GM06990 (cell line): ENCODE results near the gene NADK2.

Experiments used
- DNase-seq: peaks from one replicate; pipeline ENCODE4 v3.0.0-alpha.2; 2011; ENCODE audit not compliant: insufficient read length; ENCODE audit errors: extremely low read depth
- H3K27me3 ChIP-seq: replicated peaks from 2 replicates; pipeline ENCODE4 v1.6.0; 2011; ENCODE audit warnings: low read length; ENCODE audit not compliant: control insufficient read depth, insufficient read depth
- H3K36me3 ChIP-seq: 2 replicates; pipeline ENCODE4 v1.5.1; 2011; ENCODE audit warnings: low read length; ENCODE audit not compliant: control insufficient read depth, insufficient read depth
- H3K4me3 ChIP-seq: replicated peaks from 2 replicates; pipeline ENCODE4 v1.5.1; 2011; ENCODE audit warnings: low read depth, mild to moderate bottlenecking, control low read depth, low read length
- TF ChIP-seq, protein P1 (sequence below): IDR thresholded peaks from 2 replicates; pipeline ENCODE4 v1.5.1; 2011; ENCODE audit warnings: low read length, control low read depth, mild to moderate bottlenecking, inconsistent platforms; ENCODE audit not compliant: insufficient read depth, poor library complexity, severe bottlenecking

NADK2 gene

DNA sequence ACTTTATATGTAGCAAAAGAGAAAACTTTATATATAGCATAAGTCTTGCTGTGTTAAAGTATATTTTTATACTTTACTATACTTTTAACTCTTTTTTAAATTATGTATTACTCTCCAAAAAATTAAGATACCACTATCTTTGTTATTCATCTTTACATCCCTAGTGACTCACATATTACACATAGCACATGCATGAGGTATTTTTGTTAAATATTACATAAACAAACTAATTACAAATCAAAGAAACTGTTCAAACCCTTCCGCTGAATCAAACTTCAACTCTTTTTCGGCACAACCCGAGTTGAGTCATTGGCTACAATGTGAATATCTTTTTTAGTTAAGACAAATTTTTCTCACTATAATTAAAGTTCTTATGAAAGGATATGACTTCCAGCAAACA is 32.1 kb downstream of the NADK2 start:
- TF ChIP-seq, protein P1, sequence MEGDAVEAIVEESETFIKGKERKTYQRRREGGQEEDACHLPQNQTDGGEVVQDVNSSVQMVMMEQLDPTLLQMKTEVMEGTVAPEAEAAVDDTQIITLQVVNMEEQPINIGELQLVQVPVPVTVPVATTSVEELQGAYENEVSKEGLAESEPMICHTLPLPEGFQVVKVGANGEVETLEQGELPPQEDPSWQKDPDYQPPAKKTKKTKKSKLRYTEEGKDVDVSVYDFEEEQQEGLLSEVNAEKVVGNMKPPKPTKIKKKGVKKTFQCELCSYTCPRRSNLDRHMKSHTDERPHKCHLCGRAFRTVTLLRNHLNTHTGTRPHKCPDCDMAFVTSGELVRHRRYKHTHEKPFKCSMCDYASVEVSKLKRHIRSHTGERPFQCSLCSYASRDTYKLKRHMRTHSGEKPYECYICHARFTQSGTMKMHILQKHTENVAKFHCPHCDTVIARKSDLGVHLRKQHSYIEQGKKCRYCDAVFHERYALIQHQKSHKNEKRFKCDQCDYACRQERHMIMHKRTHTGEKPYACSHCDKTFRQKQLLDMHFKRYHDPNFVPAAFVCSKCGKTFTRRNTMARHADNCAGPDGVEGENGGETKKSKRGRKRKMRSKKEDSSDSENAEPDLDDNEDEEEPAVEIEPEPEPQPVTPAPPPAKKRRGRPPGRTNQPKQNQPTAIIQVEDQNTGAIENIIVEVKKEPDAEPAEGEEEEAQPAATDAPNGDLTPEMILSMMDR = no peak
- Histone ChIP-seq H3K4me3 (no peak overlapping the region), H3K36me3 (no peaks in the 10 kb centered on the region), H3K27me3 (no peaks in the 10 kb centered on the region)
- no peak for DNase-seq

DNA sequence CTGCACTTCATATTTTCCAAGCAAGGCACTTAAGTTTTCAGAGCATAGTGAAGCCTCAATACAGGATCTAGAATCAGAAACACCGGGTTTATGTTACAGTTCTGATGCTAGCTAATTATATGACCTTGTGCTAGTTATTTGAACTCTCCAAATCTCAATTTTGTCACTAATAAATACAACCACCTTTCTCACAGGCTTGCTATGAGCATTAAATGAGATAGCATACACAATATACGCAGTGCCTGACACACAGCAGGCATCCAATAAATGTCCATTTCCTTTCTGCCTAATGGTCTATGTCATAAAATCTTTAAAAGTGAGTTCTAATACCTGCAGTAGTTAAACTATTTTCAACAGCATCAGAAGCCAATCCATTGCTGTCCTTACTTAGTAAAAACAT is 32.9 kb downstream of the NADK2 start:
- Histone ChIP-seq H3K27me3 (no peaks in the 10 kb centered on the region), H3K36me3 (no peaks in the 10 kb centered on the region), H3K4me3 (no peak overlapping the region)
- TF ChIP-seq, protein P1 = no peak
- no peak for DNase-seq

DNA sequence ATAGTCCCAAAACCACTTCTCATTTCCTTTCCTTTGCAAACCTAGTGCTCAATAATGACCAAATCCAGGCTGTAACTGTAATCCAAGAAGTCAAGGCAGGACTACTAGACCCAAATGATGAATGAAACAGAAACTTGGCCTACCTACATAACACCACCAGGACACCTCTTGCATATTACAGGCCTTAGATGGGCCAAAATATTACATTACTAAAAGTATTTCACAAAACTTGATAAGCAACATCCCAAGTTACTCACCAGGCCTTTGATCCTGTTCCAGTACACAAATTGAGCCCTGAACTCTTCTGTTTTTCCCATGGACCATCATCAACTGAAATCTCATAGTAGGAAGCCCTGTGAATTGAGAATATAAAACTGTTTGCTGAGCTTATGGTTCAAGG is 34.8 kb downstream of the NADK2 start:
- no peak overlapping the region for H3K4me3 ChIP-seq
- DNase-seq = no peak
- TF ChIP-seq, protein P1 = no peak
- H3K27me3 ChIP-seq = no peaks in the 10 kb centered on the region
- no peaks in the 10 kb centered on the region for H3K36me3 ChIP-seq

DNA sequence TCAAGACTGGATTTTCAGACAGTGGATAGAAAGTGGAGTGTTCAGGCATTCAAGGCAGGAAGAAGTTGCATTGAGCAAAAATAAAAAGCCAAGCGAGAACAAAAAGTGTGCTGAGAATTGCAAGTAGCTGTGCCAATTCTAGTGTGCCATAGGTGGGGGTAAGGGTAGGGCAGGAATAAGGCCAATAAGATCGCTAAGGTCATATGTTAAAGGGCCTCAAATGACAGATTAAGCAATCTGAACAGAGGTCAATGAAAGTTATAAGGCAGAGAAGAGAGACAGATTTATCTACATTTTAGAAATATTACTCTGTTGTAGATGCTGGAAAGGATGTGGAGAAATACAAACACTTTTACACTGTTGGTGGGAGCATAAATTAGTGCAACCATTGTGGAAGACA is 36.4 kb downstream of the NADK2 start:
- TF ChIP-seq, protein P1 = no peak
- no peak for DNase-seq
- H3K27me3 ChIP-seq = no peaks in the 10 kb centered on the region
- no peak overlapping the region for H3K4me3 ChIP-seq
- no peaks in the 10 kb centered on the region for H3K36me3 ChIP-seq

DNA sequence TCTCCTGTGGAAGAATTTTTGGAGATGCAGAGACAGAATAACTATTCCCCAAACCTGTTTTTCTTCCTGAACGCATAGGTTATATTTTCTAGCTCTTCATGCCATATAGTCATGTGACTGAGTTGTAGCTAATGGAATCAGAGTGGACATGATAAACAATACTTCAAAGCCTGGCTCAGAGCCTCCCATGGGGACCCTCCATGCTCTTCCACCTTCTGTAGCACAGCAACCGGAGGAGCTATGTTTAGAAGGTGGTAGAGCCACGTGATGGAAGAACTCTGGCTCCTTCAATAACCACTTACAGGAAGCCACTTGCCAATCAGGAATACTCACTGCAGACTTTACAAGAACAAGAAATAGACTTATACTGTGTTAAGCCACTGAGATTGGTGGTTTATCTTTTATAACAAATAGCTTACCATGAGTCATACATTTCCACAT is 39.2 kb downstream of the NADK2 start:
- Histone ChIP-seq H3K4me3 (no peak overlapping the region), H3K36me3 (no peaks in the 10 kb centered on the region), H3K27me3 (no peaks in the 10 kb centered on the region)
- no peak for DNase-seq
- TF ChIP-seq, protein P1 = no peak

DNA sequence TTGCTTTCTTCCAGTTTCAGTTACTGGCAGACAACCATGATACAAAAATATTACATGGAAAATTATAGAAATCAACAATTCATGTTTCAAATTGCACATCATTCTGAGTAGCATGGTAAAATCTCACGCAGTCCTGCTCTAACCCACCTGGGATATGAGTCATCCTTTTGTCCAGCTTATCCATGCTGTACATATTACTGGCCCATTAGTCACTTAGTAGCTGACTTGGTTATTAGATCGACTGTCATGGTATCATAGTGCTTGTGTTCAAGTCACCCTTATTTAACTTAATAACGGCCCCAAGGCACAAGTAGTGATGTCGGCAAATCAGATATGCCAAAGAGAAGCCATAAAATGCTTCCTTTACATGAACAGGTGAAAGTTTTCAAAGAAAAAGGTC is 41.2 kb downstream of the NADK2 start:
- H3K27me3 ChIP-seq = no peaks in the 10 kb centered on the region
- no peaks in the 10 kb centered on the region for H3K36me3 ChIP-seq
- TF ChIP-seq, protein P1 = no peak
- no peak for DNase-seq
- no peak overlapping the region for H3K4me3 ChIP-seq
